ENCODE data around the gene UFD1.

- TF ChIP-seq CTCF (IDR thresholded peaks at IDR 0.05) (no peak), POLR2AphosphoS5 (IDR thresholded peaks at IDR 0.05) (no peak), EP300 (IDR thresholded peaks at IDR 0.05) (no peak), POLR2A (IDR thresholded peaks at IDR 0.05) (no peak)
These were observed 73.9 kb downstream of the UFD1 start for GRCh38 chr22:19405133-19405532.
